C4-2B (cell line): Measurements from ENCODE around the gene MAEL.

ENCODE experiments used
- ZFX ChIP-seq: fragments of 450-650 bp; IDR thresholded peaks from 2 replicates; pipeline ENCODE4 v1.6.1; 2017
- TF ChIP-seq, protein P1 (sequence below): fragments of 450-650 bp; conservative IDR thresholded peaks from 2 replicates; pipeline ENCODE4 v1.5.1; 2017; ENCODE audit warnings: mild to moderate bottlenecking

DNA sequence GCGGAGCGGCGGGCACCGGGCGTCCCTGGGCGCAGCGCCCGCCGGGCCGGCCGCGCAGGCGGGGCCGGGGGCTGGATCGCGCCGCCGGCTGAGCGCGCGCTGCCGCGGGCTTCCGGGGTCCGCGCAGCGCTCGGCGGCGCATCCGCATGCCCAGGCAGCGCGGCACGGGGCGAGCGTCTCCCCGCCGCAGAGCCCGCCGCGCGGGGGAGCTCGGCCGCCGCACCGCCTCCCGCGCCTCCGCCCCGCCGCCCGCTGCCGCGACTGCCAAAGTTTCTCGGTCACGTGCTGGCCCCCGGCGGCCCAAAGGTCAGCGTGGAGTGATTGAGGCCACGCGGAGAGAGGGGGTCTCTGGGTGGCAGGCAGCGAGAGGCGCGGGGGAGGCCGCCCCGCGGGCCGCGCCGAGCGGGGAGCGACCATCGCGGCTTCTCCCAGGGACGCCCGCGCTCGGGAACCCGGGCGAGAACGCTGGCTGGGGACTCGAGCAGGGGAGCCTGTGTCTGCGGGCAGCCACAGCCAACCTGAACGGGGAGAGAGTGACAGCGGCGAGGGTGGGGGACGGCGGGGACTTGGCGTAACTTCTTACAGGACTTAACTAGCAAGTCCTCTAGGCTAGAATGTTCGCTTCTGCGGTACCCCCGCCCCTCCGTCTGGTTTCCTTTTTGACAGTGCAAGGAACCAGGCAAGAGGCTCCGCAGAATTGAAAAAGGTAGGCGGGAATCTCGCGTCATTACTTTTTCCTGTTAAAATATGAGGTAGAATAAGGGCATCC lies 13.5 kb upstream of the MAEL start, which contains the start of gene ILDR2:
- TF ChIP-seq, protein P1, sequence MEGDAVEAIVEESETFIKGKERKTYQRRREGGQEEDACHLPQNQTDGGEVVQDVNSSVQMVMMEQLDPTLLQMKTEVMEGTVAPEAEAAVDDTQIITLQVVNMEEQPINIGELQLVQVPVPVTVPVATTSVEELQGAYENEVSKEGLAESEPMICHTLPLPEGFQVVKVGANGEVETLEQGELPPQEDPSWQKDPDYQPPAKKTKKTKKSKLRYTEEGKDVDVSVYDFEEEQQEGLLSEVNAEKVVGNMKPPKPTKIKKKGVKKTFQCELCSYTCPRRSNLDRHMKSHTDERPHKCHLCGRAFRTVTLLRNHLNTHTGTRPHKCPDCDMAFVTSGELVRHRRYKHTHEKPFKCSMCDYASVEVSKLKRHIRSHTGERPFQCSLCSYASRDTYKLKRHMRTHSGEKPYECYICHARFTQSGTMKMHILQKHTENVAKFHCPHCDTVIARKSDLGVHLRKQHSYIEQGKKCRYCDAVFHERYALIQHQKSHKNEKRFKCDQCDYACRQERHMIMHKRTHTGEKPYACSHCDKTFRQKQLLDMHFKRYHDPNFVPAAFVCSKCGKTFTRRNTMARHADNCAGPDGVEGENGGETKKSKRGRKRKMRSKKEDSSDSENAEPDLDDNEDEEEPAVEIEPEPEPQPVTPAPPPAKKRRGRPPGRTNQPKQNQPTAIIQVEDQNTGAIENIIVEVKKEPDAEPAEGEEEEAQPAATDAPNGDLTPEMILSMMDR = peak; percentile 65
- no peak for TF ChIP-seq ZFX
